HEK293 (cell line): ENCODE data around the gene MMADHC.

ENCODE experiments used
- CTCF ChIA-PET: fragments of 350-600 bp; formaldehyde crosslinking; extraction: SDS; loops from one replicate; lab custom pipeline; 2021; ENCODE audit warnings: antibody characterized with exemption; lab: Yijun Ruan, JAX
- POLR2A ChIA-PET: fragments of 300-600 bp; formaldehyde crosslinking; extraction: SDS; loops from one replicate; lab custom pipeline; 2020; ENCODE audit warnings: antibody characterized with exemption, inconsistent platforms; lab: Yijun Ruan, JAX
- H3K27ac ChIP-seq: fragments of 200-500 bp; sonication (Bioruptor generic); 2 replicates; pipeline ENCODE4 v1.5.1; 2014; ENCODE audit warnings: low read depth, low read length, control low read depth, inconsistent platforms; ENCODE audit errors: extremely low read depth
- H3K36me3 ChIP-seq, 2 experiments: fragments of 200-500 bp in 1 of 2; sonication (Bioruptor generic) in 1 of 2; 1 replicate in 1 of 2; 2 replicates in 1 of 2; pipeline ENCODE4 v1.5.1; 2014 to 2017; ENCODE audit warnings: inconsistent platforms in 2 of 2, low read length in 2 of 2; ENCODE audit not compliant: control insufficient read depth in 2 of 2, insufficient read depth in 1 of 2
- H3K4me1 ChIP-seq: fragments of 200-500 bp; sonication (Bioruptor generic); 2 replicates; pipeline ENCODE4 v1.5.1; 2014; ENCODE audit warnings: mild to moderate bottlenecking, low read length, inconsistent platforms; ENCODE audit not compliant: control insufficient read depth, insufficient read depth
- H3K4me3 ChIP-seq: 2 replicates; pipeline ENCODE4 v1.5.1; 2011; ENCODE audit warnings: low read depth, mild to moderate bottlenecking, control low read depth, low read length, moderate library complexity
- H3K9me3 ChIP-seq: fragments of 200-500 bp; sonication (Bioruptor generic); 2 replicates; pipeline ENCODE4 v1.5.1; 2014; ENCODE audit warnings: low read depth, low read length, inconsistent platforms; ENCODE audit not compliant: control insufficient read depth, insufficient read depth
- INSM2 ChIP-seq: fragments of 450-650 bp; formaldehyde crosslinking; IDR thresholded peaks from 2 replicates; pipeline ENCODE4 v1.5.1; 2016; ENCODE audit warnings: missing biosample characterization, missing genetic modification characterization
- KLF8 ChIP-seq: fragments of 450-650 bp; formaldehyde crosslinking; IDR thresholded peaks from 2 replicates; pipeline ENCODE4 v1.5.1; 2016; ENCODE audit warnings: missing biosample characterization, missing genetic modification characterization
- MZF1 ChIP-seq: fragments of 450-650 bp; formaldehyde crosslinking; IDR thresholded peaks from 2 replicates; pipeline ENCODE4 v1.5.1; 2017; ENCODE audit warnings: missing biosample characterization, missing genetic modification characterization, borderline replicate concordance
- PRDM10 ChIP-seq: fragments of 450-650 bp; formaldehyde crosslinking; IDR thresholded peaks from 2 replicates; pipeline ENCODE4 v1.5.1; 2016; ENCODE audit warnings: missing biosample characterization, missing genetic modification characterization
- WT1 ChIP-seq: fragments of 450-650 bp; formaldehyde crosslinking; IDR thresholded peaks from 2 replicates; pipeline ENCODE4 v1.5.1; 2016; ENCODE audit warnings: missing biosample characterization, missing genetic modification characterization
- ZNF148 ChIP-seq: fragments of 450-650 bp; formaldehyde crosslinking; IDR thresholded peaks from 2 replicates; pipeline ENCODE4 v1.5.0; 2017; ENCODE audit warnings: missing biosample characterization, missing genetic modification characterization, borderline replicate concordance
- ZNF239 ChIP-seq: fragments of 450-650 bp; formaldehyde crosslinking; IDR thresholded peaks from 2 replicates; pipeline ENCODE4 v1.5.1; 2016; ENCODE audit warnings: missing biosample characterization, missing genetic modification characterization
- ZNF426 ChIP-seq: fragments of 450-650 bp; formaldehyde crosslinking; IDR thresholded peaks from 2 replicates; pipeline ENCODE4 v1.5.1; 2017; ENCODE audit warnings: missing biosample characterization, missing genetic modification characterization, mild to moderate bottlenecking, inconsistent platforms, moderate library complexity
- ZNF488 ChIP-seq: fragments of 450-650 bp; formaldehyde crosslinking; IDR thresholded peaks from 2 replicates; pipeline ENCODE4 v1.5.1; 2016; ENCODE audit warnings: missing biosample characterization, missing genetic modification characterization
- ZNF521 ChIP-seq: fragments of 450-650 bp; formaldehyde crosslinking; IDR thresholded peaks from 2 replicates; pipeline ENCODE4 v1.5.1; 2017; ENCODE audit warnings: missing biosample characterization, mild to moderate bottlenecking, missing genetic modification characterization
- ZNF555 ChIP-seq: fragments of 450-650 bp; formaldehyde crosslinking; conservative IDR thresholded peaks from 2 replicates; pipeline ENCODE4 v1.5.1; 2017; ENCODE audit warnings: missing biosample characterization, mild to moderate bottlenecking, missing genetic modification characterization, inconsistent platforms
- ZNF600 ChIP-seq: fragments of 450-650 bp; formaldehyde crosslinking; IDR thresholded peaks from 2 replicates; pipeline ENCODE4 v1.5.1; 2016; ENCODE audit warnings: missing biosample characterization, missing genetic modification characterization
- ZNF830 ChIP-seq: fragments of 450-650 bp; IDR thresholded peaks from 2 replicates; pipeline ENCODE4 v1.5.0; 2018; ENCODE audit warnings: missing biosample characterization, missing genetic modification characterization, low read depth, mild to moderate bottlenecking, moderate library complexity
- TF ChIP-seq, protein P1 (sequence below): fragments of 450-650 bp; formaldehyde crosslinking; IDR thresholded peaks from 2 replicates; pipeline ENCODE4 v1.5.1; 2017; ENCODE audit warnings: missing biosample characterization, missing genetic modification characterization
- TF ChIP-seq, protein P2 (sequence below): fragments of 450-650 bp; formaldehyde crosslinking; IDR thresholded peaks from 2 replicates; pipeline ENCODE4 v1.5.1; 2016; ENCODE audit warnings: missing biosample characterization, missing genetic modification characterization
- TF ChIP-seq, protein P3 (sequence below): fragments of 450-650 bp; IDR thresholded peaks from 2 replicates; pipeline ENCODE4 v1.5.1; 2018; ENCODE audit warnings: missing biosample characterization, missing genetic modification characterization

The MMADHC gene

DNA sequence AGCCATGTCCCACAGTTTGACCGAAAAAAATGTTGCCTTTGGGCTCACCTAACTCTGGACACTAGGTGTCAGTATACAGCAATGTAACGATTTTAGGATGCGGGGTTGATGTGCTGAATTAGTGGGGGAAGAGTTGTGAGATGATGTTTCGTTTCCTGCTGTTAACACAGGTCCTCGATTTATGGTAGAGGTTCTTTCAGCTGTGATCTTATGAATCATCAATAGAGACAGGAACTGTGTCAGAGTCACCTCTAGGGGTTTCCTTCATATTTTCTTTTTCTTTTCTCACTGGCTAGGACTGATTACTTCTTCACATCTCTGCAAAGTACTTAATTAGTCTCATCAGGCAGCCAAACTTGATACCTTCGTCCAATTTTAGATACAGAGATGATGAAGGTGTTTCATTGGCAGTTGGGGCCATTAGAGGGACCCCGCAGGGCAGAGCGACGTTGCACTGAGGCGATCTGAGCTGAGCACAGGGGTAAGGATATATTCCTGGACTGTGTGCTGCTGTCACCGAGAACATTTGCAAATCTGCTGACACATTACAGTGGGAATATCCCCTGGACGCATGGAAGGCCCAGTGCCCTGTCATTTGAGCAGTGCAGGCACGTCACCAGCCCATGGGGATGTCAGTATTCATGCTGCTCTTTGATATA, 10.2 kb upstream of the MMADHC start (continued):
- TF ChIP-seq PRDM10 (tag by site-specific recombination) (0 out of 2 replicates have a peak, but pooled peaks have one; percentile 39), ZNF521 (no peak), ZNF426 (tag by site-specific recombination) (no peak)

DNA sequence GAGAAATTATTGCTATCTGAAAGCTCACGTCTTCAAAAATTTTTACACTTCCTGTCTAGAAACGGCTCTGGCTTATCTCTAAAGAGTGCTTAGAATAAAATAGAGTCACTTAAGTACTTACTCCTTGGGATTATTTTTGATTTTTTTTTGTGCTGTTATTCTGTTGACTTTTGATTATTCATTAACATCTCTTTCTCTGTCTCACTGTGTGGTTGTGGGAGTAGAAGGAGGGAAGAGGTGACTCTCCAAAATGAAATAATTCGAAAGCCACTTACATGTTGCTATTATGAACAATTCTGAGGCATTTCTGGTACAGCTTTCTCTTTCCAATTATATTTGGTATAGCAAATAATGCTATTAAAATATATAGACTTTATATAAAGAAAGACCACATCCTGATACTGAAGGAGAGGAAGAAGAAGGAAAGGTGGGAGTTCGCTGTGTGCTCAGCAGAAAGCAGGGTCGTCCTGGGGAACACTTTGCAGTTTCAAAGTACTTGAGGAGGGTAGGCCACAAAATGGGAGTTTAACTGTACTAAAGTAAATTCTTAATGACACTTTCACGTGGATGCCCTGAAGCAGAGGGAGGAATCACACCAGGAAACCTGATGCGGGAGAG, 9.6 kb upstream of the MMADHC start:
- ChIA-PET POLR2A (no interaction called here), CTCF (interaction anchor here (0.6 to 5.1 kb wide), 17 partner anchors 13 to 1642 kb away, joined by 3 to 42 read pairs (median 3); no protein-coding TSS in a partner anchor)
- Histone ChIP-seq H3K27ac (no peak overlapping the region), H3K4me1 (no peaks in the 10 kb centered on the region; the same call in 1 of the 2 replicates), H3K36me3 (no peaks in the 10 kb centered on the region), H3K9me3 (no peaks in the 10 kb centered on the region), H3K4me3 (no peak overlapping the region)
- TF ChIP-seq ZNF830 (tag by site-specific recombination), result no peak
- TF ChIP-seq ZNF555, result no peak
- no peak for TF ChIP-seq INSM2 (tag by site-specific recombination)
- TF ChIP-seq, protein P1, sequence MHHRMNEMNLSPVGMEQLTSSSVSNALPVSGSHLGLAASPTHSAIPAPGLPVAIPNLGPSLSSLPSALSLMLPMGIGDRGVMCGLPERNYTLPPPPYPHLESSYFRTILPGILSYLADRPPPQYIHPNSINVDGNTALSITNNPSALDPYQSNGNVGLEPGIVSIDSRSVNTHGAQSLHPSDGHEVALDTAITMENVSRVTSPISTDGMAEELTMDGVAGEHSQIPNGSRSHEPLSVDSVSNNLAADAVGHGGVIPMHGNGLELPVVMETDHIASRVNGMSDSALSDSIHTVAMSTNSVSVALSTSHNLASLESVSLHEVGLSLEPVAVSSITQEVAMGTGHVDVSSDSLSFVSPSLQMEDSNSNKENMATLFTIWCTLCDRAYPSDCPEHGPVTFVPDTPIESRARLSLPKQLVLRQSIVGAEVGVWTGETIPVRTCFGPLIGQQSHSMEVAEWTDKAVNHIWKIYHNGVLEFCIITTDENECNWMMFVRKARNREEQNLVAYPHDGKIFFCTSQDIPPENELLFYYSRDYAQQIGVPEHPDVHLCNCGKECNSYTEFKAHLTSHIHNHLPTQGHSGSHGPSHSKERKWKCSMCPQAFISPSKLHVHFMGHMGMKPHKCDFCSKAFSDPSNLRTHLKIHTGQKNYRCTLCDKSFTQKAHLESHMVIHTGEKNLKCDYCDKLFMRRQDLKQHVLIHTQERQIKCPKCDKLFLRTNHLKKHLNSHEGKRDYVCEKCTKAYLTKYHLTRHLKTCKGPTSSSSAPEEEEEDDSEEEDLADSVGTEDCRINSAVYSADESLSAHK (tag by site-specific recombination), result no peak
- TF ChIP-seq ZNF239 (tag by site-specific recombination), result no peak
- TF ChIP-seq WT1, result 0 out of 2 replicates have a peak, but pooled peaks have one; percentile 39
- TF ChIP-seq, protein P2, sequence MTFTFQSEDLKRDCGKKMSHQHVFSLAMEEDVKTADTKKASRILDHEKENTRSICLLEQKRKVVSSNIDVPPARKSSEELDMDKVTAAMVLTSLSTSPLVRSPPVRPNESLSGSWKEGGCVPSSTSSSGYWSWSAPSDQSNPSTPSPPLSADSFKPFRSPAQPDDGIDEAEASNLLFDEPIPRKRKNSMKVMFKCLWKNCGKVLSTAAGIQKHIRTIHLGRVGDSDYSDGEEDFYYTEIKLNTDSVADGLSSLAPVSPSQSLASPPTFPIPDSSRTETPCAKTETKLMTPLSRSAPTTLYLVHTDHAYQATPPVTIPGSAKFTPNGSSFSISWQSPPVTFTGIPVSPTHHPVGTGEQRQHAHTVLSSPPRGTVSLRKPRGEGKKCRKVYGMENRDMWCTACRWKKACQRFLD (tag by site-specific recombination), result no peak

DNA sequence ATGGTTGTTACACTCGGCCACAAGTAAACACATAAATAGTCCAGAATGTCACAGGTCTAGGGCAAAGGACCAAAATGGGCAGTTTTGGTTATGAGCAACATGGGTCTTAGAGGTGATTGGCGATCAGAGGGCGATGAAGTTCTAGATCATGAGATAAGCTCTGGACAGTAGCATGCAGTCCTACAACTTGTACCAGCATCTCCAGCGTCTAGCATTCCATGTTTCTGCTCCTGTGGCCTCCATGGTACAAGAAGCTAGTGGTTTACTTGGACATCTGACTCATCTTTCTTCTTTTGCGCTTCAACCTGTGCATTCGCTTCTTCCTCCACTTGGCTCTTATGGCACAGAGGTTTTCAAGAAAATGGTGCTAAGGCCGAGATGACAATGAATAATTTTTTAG, 8.9 kb upstream of the MMADHC start:
- Histone ChIP-seq H3K4me3 (no peak overlapping the region), H3K4me1 (no peaks in the 10 kb centered on the region; the same call in 1 of the 2 replicates), H3K36me3 (no peaks in the 10 kb centered on the region), H3K27ac (no peak overlapping the region), H3K9me3 (no peaks in the 10 kb centered on the region)
- ChIA-PET CTCF (interaction anchor here (0.6 to 5.1 kb wide), 15 partner anchors 13 to 1642 kb away, joined by 3 to 42 read pairs (median 4); no protein-coding TSS in a partner anchor), POLR2A (no interaction called here)
- TF ChIP-seq ZNF600 (tag by site-specific recombination) (no peak), ZNF148 (tag by site-specific recombination) (no peak), MZF1 (tag by site-specific recombination) (no peak), KLF8 (tag by site-specific recombination) (no peak), ZNF488 (tag by site-specific recombination) (no peak)
- TF ChIP-seq, protein P3, sequence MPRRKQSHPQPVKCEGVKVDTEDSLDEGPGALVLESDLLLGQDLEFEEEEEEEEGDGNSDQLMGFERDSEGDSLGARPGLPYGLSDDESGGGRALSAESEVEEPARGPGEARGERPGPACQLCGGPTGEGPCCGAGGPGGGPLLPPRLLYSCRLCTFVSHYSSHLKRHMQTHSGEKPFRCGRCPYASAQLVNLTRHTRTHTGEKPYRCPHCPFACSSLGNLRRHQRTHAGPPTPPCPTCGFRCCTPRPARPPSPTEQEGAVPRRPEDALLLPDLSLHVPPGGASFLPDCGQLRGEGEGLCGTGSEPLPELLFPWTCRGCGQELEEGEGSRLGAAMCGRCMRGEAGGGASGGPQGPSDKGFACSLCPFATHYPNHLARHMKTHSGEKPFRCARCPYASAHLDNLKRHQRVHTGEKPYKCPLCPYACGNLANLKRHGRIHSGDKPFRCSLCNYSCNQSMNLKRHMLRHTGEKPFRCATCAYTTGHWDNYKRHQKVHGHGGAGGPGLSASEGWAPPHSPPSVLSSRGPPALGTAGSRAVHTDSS, result no peak
